Renal cortex interstitium (tissue), 11 donors: ENCODE data around the gene EPB41L1. TPM values are rescaled to one million over a fixed set of nuclear protein-coding genes. Genes with fewer than 3 reads are reported as not detected.

Experiments used
- DNase-seq, 11 donors: peaks; one replicate each; pipeline ENCODE4 v3.0.0-alpha.2; 2013; ENCODE audit warnings: low read depth in 9 of 11, low spot score in 4 of 11; ENCODE audit errors: extremely low read depth in 1 of 11
- polyA plus RNA-seq, 3 donors: library from polyadenylated mRNA; unstranded; fragments of 120-200 nt; gene quantifications; one replicate each; pipeline ENCODE4 v1.2.1, GENCODE V29; 2013; ENCODE audit not compliant: insufficient read length in 3 of 3

EPB41L1 gene
- polyA plus RNA-seq, 3 donors = 53.2 to 68.1 (median 62.4) TPM

DNA sequence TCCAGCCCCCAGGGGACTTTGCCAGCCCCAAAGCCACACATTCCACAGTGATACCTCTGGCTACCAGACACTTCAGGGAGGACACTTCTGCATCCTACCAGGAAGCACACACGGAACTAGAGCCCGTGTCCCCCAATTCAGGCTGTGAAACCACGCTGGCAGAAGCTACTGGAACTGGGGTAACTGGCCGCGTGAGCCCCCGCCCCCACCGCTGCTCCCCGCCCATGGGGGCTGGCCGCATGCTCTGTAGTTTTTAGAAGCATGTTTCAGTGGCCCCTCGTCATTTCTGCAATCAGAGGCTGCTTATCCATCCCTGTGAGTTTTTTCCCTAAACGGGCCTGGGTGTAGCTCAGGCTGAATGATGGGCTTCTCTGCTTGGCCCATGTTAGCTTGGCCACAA is 53.1 kb downstream of the EPB41L1 start:
- DNase-seq = no peak

DNA sequence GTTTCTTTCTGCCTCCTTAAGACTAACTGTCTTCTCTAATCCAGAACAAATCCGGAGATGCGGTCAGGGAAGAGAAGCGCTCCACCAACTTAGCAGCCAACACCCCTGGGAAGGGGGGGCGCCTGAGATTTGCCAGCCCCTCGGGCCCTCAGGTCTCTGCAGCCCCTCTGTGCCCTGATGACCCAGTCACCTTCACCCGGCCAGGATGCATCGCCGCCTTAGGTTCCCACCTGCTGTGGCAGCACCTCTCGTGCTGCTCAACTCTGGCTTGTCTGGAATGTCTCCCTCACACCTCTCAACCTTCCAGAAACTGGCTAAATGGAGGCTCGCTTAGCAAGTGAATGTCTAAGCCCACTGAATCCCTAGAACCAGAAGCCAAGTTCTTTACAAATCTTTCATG is 53.7 kb downstream of the EPB41L1 start:
- no peak for DNase-seq

DNA sequence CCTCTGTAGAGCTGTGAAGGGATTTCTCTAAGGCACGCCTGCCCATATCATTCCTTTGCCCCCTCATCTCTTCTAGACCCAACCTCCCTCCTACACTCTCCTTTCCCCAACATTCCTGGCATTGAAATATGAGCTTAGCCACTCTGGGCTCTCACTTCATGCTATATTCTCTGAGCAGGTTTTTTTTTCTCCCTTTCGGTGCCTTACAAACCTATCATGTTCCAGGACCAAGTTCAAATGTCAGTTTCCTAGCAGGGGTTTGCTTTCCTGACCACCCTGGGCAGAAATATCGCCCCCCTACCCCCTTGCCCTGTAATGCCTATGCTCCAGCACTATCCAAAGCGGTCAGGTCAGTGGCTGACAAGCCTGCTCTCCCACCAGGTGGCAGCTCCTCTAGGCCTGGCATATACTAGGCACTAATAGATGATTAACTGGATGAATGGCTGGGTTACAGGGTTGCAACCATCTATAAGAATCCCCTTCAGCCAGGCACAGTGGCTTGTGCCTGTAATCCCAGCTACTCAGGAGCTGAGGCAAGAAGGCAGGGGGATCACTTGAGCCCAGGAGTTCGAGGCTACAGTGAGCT is 56.0 kb downstream of the EPB41L1 start:
- DNase-seq = peak in 9 of 11 donors; percentile 9 to 56 (median 39)

DNA sequence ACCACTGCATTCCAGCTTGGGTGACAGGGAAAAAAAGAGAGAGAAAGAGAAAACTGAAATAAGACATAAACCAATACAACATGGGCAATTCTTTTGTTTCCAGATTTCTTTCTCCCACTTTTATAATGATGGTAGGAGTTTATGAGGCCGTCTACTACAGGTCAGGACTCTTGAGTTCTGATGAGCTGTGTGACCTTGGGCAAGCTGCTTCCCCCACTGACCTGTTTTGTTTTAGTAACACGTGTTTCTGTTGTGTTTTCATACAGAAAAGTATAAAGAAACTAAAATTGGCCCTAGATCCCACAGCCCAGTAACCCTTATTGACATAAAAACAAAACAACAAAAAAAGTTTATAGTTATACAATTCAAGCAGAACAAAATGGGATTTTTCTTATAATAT is 58.8 kb downstream of the EPB41L1 start:
- DNase-seq = no peak

DNA sequence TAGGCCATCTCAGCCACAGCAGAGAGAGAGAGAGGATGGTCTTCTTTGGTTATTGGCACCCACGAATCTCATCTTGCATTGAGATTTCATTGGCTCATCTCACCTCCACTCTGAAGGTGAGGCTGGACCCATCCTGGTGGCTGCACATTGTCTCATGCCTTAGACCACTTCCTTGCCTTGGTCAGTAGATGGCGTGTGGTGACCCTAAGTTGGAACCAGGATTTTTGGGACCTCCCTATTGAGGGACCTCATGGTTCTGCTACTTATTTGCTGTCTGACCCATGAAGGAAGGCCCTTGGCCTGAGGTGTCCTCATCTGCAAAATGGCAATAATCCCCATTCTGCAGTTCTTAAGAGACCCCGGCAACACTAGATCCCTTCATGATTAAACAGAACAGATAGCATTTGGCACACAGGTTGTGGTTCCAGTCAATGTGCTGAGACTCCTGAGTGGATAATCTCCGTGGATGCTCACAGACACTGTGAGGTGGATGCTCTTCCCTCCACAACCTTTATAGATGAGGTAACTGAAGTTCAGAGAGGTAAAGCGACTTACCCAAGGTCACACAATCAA is 60.2 kb downstream of the EPB41L1 start:
- no peak for DNase-seq

DNA sequence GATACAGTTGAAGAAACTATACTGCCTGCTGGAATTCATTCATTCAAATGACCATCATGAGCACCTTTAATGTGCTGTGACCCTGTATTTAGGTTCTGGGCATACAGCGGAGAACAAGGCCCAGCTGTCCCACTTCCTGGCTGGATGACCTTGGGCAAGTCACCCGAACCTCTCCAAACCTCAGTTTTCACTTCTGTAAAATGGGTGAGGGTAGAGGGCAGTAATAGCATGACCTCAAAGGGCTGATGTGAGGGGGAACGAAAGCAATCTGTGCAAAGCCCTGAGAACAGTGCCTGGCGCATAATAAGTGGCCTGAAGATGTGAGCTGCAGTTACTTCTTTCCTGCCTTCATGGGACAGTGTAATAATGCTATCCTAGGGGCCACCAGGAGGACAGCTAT is 61.2 kb downstream of the EPB41L1 start:
- no peak for DNase-seq

DNA sequence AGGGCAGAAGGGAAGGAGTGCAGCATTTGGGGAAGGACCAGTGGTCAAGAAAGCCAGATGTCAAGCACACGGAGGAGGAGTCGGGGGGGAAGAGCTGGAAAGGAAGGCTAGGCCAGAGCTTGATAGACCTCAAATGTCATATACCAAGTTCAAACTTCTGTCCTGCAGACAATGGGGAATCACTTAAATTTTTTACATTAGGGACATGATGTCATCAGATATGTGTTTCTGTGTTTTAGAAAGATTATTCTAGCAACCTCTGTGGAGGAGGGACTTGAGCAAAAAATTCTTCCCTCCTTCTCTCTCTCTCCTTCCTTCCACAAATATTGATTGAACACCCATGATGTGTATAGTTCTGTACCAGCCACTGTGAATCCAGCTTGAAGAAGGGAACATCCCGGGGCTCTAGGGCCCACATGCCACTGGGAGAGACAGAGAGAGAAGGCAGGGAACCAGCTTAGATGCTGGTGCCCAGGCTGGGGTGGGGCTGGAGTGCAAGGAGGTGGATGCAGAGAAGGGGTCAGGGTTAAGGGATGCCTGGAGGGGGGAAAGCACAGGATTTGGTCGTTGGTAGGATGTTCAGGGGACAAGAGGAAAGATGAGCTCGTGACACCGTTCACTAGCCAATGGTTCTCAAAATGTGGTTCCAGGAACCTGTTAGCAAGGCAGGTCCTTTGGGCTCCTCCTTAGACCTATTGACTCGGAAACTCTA is 61.9 kb downstream of the EPB41L1 start:
- no peak for DNase-seq

DNA sequence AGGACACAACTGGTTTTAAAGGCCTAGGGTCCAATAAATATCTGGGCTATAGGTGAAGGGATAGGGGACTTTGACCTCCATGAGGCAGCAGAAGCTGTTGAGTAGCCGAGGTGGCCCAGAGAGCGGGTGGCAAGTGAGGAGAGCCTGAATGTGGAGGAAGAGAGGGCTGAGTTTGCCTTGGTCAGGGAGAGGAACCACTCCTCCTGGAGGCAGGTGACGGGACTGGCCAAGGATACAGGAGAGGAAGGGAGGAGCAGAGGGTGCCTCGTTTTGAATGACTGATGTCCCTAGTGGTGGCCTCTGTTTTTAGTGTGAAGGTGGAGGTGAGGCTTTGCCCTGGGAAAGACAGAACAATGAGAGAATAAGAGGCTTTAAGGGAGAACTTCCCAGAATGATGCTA is 62.7 kb downstream of the EPB41L1 start:
- no peak for DNase-seq

DNA sequence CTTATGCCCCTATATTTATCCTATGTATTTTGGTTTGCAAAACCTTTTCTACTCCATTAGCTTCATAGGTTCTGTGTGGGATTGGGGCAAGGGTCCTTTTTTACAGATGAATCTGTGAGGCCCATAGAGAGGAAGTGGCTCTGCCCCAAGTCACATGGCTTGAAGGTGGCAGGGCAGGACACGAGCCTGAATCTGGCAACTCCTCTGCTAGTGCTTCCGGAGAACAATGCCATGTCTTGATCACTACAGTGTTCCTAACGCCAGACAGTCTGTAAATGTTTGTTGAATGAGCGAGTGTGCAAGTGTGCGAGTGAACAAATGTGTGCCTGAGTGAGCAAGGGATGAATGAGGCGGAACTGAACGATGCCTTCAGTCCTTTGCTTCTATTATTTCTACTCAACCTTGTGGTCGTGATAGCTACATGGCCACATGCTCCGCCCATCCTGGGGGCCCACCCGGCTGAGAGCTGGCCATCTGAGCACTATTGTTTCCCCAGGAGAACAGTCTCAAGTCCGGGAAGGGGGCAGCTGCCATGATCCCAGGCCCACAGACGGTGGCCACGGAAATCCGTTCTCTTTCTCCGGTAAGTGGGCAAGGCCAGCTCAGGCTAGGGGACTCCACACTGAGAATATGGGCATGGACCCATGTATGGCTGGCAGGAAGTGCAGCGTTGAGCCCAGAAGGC is 64.0 kb downstream of the EPB41L1 start:
- DNase-seq = no peak

DNA sequence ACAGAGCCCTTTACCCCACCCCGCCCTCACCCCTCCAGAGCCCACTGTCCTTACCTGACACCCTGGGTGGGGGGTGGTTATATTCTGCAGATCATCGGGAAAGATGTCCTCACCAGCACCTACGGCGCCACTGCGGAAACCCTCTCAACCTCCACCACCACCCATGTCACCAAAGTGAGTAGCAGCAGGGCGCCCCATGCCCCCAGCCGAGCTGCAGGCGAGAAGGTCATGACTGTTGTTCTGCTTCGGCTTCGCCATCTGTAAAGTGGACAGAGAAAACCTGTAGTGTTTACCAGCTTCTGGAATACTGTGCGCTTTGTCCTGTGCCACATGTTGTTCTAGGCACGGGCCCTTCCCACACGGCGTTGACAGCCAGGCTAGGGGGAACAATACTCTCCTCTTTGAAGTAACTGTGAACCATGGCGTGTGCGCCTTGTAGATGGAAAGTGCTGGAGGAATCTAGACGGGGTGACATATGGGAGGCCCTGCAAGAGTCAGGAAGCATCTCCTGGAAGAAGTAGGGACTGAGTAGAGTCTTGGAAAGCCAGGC is 65.2 kb downstream of the EPB41L1 start:
- no peak for DNase-seq

DNA sequence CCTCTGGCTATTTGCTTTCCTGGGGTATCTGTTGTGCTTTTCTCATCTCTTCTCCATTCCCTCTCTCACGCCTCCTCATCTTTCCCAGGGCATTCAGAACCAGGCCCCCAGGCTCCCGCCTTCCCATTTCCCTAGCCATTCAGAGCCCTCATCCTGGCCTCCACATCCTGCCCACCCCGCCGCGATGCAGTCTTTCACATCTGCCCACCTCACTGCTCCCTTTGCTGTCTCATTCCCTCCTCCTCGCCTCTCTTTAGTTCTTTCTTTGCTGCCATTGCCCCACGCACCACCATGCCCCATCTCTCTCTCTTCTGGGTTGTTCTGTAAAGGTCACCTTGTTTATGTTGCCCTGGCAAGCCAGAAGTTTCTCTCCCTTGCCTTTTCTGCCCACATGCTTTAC is 71.1 kb downstream of the EPB41L1 start:
- no peak for DNase-seq

DNA sequence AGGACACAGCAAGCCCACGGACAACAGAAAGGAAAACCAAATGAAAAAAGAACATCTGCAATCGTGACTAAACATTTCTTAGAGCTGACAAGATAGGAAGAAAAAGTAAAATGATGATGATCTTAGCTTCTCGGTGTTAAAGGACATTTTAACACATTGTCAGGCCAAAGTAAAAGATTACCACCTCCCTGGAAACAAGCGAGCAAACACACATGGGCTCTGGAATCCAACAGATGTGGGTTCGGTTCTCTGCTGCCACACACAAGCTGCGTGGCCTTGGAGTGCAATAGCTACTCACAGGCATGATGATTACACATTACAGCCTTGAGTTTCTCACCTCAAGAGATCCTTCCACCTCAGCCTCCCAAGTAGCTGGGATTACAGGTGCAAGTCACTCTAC is 74.2 kb downstream of the EPB41L1 start:
- DNase-seq = no peak

DNA sequence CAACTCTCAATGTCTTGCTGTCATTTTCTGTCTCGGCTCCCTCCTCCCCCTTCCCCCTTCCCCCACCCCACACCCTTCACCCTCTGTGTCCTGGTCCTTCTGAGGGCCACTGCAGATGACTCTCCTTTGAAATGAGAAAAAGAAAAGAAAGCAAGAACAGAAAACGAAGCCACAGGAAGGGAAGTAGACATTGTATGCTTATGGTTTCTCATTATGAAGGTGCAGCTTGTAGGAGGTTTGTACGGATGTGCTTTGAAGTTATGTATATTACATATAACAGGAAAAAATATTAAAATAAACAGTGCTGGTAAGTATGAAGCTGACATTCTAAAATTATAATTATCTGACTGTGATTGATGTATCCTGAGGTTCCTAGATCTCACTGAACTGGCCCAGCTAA is 75.5 kb downstream of the EPB41L1 start:
- no peak for DNase-seq

DNA sequence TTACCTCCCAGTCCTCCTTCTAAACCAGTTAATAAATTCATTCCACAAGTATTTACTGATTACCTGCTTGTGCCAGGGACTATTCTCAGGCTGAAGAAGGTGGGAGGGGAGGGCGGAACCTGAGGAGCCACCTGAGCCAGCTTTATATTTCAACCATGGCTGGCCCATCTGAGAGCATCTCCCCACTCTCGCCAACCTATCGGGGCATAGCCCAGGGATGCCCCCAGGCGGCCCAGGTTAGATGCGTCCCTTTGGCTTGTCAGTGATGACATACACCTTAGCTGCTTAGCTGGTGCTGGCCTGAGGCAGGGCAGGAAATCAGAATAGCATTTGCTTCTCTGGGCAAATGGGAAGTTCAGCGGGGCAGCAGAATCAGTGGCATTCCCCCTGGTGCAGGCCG is 76.8 kb downstream of the EPB41L1 start:
- DNase-seq = no peak

DNA sequence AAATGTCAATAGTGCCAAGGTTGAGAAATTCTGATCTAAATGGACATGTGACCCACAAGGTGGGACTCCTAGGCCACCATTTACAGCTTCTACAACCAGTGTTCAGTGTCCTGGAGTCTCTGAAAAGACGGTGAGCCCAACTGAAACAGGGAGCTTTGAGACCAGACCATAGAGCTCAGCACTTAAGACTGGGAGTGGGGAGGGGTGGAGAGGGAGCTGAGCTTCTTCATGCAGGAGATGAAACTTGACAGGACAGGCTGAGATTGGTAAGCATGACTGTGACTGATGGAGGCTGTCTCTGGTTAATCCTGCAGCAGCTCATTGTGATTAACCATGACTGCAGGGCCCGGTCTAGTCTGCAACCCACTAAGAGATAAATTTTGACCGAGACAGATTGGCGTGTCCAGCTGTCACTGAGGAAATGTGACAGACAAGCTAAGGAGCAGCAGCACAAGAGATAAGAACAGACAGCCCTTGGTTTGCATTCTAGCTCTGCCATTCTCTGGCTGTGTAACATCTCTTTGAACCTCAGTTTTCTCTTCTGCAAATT is 80.3 kb downstream of the EPB41L1 start:
- DNase-seq = no peak

DNA sequence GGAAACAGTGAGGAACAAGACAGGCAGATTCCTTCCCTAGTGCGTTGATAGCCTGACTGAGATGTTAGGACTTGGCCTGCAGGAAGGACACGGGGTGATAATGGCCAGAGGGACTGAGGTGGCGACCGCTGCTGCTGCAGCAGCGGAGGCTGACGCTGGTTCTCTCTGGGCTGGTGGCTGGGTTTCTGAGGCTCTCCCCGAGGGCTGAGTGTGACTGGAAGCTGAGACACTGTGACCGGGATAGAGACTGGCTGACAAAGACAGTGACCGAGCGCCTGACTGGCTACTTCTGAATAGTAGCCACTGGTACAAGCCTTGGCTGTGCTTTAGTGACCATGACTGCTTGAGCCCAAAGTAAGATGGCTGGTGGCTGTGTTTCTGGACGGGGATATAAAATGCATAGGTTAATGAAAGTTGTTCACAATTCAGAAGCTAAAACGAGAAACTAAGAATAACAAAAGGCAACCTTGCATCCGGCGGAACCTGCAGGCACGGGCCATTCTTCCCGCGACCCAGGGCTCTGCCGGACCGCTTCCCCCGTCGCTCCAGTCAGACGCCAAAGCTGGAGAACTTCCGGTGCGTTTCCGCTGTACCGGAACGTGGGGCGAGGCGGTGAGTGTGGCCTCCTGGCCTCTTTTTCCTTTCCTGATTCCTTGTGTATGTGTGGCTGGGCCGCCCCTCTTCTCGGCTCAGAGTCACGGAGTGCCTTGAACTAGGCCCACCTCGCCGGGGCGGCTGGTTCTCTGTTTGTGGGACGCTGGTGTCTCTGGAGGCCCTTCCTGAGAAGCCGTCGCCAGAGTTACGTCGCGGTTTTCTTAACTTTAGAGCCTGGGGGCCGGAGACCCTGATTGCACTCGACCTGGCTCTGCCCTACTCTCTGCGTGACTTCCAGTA is 81.6 kb downstream of the EPB41L1 start, which contains the start of gene AAR2:
TSS of gene AAR2 (plus strand) at position 587 of the 894 bp plus-strand sequence. CDS start 3,391 bp downstream, outside the sequence.
- peak; percentile 55 to 79 (median 67) for DNase-seq

DNA sequence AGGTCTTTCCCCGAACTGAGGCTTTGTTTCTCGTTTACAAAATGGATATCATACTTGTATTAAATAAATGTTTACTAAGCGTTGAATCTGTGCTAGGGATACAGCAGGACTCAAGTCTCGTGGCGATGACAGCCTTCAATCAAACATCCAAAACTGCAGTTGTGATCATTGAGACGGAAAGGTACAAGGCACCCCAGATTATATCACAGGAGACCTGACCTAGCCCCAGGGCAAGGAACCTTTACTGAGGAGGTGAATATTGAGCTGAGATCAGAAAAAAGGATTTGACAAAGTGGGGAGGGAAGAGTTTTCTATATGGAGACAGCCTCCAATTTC is 82.2 kb downstream of the EPB41L1 start:
- DNase-seq = peak in 1 of 11 donors; percentile 1

DNA sequence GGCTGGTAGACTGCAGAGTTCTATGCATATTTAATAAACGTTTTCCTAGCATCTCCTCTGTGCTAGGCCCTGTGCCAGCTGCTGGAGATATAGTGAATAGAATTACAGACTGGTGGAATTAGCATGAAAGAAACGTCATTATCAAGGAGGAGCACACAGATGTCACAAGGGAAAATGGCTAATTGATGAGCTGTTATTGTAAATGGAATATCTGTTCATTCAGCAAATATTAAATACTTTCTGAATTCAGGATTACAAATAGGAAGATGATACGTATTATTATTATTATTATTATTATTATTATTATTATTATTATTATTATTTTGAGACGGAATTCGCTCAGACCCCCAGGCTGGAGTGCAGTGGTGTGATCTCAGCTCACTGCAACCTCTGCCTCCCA is 82.9 kb downstream of the EPB41L1 start:
- no peak for DNase-seq

DNA sequence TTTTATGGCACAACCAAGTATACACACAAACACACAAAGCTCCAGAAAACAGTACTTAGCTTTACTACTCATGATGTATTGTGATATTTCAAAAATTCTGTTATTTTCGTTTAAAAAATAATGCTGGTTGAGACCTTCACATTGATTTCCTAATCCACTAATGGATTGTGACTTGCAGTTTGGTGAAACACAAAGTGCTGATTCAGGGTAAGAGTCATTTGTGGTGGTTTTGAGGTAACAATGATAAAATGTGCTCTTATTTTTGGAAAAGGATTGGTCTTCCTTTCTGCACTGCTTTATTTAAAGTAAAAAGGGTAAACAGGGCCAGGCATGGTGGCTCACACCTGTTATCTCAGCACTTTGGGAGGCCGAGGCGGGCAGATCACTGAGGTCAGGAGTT is 83.6 kb downstream of the EPB41L1 start:
- no peak for DNase-seq
